RCC 7860 (cell line): ENCODE measurements around the gene NOTCH4.
"Not testable (repeated sequence)": the region's sequence is repeated elsewhere in the genome, so short reads cannot be mapped to it uniquely, and the experiment has no call there.

Source experiments
- DNase-seq: peaks from one replicate; pipeline ENCODE4 v3.0.0-alpha.2; 2015; ENCODE audit warnings: low spot score
- FAIRE-seq: peaks from 2 replicates; lab custom pipeline; 2012; peaks lifted over from hg19 to GRCh38; lab: Jason Lieb, UNC

NOTCH4 gene

GRCh38 chr6:32218167-32218566 is 5.7 kb downstream of the NOTCH4 start:
- no peak for DNase-seq
- no peak for FAIRE-seq

GRCh38 chr6:32216998-32217397 is 6.9 kb downstream of the NOTCH4 start:
- DNase-seq (no peak), FAIRE-seq (no peak)

- DNase-seq, result no peak
- FAIRE-seq, result no peak
Measured at GRCh38 chr6:32216285-32216684, 7.6 kb downstream of the NOTCH4 start.

- FAIRE-seq (no peak), DNase-seq (no peak)
Measured at GRCh38 chr6:32215617-32216016, 8.2 kb downstream of the NOTCH4 start.

DNA sequence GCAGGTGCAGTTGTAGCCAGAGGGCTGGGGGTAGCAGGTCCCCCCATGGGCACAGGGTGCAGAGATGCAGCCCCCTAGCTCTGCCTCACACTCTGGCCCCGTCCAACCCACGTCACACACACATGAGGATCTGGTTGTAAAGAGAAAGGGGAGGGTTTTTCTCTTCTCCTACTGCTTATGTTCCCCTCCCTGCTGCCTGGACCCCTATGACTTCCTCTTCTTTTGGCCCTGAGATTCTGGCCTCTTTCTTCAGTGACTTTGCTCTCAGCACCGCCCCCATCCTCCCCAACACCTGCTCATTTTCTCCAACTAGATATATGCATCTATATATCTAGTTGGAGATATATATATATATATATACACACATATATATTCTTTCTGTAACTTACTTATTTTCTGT is 9.7 kb downstream of the NOTCH4 start:
- DNase-seq, result no peak
- no peak for FAIRE-seq

- DNase-seq (no peak), FAIRE-seq (no peak)
Measured at GRCh38 chr6:32213649-32214048, 10.2 kb downstream of the NOTCH4 start.

DNA sequence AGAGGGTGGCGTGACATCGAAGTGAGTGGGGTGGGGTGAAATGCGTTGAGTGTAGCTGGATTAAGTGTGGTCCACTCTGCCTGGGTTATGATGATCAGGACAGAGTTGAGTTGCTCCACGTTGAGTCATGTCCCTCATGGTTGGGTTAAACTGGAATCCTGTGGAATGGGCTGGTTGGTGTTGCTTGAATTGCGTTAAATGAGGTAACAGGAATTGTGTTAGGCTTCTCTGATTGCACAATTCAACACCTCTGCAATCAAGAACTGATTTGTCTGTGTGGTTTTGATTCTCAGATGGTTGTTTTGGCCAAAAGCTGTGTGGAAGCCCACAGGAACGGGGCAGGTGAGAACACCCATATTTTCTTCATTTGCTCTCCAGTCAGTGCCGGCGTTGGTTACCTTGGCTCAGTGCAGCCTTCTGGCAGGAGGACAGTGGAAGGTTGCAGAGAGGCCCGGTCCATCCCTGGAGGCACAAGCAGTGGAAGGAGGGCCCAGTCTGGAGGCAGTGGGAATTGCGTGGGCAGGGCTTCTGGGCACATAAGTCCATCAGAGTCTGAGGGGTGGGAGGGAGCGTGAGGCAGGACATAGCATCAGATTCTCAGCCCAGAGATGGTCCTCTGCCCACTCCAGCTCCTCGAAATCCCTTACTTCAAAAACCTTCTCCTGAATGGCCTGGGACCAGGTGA is 11.6 kb downstream of the NOTCH4 start:
- FAIRE-seq (no peak), DNase-seq (no peak)

DNA sequence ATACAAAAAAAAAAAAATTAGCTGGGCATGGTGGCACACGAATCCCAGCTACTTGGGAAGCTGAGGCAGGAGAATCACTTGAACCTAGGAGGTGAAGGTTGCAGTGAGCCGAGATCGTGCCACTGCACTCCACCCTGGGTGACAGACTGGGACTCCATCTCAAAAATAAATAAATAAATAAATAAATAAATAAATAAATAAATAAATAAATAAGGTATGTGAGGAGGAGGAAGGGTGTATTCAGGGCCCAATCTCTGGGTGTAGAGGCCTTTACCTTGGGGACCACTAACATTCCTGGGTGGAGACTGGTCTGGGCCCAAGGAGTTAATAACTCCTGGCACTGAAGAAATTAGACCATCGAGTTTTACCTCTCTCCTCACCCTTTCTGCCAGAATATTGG is 12.4 kb downstream of the NOTCH4 start:
- FAIRE-seq, DNase-seq: not testable (repeated sequence)

- FAIRE-seq, result no peak
- DNase-seq, result no peak
Measured at GRCh38 chr6:32210191-32210601, 13.7 kb downstream of the NOTCH4 start.

DNA sequence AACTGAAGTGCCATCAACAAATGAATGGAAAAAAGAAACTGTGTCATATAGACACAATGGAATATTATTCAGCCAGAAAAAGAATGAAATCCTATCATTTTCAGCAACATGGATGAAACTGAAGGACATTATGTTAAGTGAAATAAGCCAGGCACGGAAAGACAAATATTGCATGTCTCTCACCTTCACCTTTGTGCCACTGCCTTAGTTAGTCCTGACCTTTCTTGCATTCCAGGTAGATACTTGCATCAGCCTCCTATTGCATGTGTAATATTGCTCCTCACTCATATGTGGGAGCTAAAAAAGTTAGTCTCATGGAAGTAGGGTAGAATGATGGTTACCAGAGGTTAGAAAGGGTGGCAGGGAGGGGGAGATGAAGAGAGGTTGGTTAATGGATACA is 14.9 kb downstream of the NOTCH4 start:
- DNase-seq (no peak), FAIRE-seq (no peak)

- DNase-seq (no peak), FAIRE-seq (no peak)
Measured at GRCh38 chr6:32204268-32204715, 19.6 kb downstream of the NOTCH4 start.

GRCh38 chr6:32203426-32204267 is 20.2 kb downstream of the NOTCH4 start:
- no peak for FAIRE-seq

GRCh38 chr6:32202186-32202585 is 21.7 kb downstream of the NOTCH4 start:
- DNase-seq, result no peak
- no peak for FAIRE-seq

More at GRCh38 chr6:32203426-32204267, 20.2 kb downstream of the NOTCH4 start:
- no peak for DNase-seq

DNA sequence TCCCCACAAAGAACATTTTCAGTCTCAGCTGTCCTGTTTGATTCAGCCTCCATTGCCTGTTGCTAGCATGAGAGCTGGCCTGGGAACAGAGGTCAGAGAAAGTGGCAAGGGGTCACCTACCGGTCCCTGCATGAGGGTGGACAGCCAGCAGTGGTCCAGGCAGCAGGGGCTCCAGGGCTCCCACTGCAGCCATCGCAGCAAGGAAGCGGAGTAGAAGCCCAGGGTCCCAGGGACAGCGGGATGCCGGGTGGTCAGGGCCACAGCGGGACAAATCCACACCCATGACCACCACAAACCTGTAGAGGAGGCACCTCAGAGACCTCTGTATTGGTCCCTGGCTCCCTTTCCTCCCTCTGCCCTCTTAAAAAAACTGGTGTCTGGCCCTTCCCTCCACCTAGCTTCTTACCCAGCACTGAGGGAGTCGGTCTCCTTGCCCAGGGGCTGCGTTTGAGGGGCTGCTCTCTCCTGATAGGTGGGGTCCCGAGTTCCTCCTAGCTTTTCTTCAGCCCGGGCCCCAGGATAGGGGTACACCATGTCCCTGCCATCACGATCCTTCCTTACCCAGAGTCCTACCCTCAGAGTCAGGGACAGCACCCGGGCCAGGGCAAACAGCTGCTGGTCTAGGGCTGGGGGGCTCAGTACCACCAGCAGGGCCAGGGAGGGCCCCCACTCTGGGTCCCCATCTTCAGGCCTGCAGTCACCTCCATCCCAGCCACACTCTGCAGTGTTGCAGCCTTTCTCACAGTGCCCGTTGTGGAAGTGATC is 23.0 kb downstream of the NOTCH4 start:
- no peak for DNase-seq
- no peak for FAIRE-seq

DNA sequence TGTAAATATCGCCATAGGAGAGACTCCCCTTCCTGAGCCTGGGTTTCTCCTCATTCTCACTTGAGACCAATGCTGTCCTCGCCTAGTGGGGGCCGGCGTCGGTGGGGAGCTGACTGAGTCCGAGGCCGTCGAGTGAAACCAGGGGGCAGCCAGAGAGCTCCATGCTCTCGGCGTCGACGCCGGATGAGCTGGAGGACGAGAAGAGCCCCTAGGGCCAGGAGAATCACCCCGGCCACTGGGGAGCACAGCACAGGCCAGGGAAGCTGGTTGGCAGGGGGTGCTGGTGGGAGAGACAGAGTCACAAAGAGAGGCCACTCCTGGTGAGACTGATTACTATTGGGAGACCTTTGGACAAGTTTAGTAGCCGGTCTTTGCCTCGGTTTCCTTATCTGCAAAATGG is 25.0 kb downstream of the NOTCH4 start:
- DNase-seq, result no peak
- no peak for FAIRE-seq

DNA sequence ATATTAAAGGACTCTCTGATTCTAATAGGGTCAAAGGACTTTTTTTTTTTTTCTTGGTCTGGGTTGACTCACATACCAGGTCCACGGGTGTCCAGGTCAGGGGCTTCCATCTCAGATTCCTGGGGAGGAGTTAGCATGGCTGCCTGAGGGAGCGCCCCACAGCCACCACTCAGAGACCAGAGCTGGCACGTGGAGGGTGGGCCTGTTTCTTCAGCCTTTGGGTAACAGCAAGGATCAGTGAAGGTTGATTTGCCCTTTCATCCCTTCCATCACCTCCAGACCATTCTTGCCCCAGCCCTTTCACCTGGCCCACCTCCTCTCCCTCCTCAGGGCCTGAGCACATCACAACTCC is 25.5 kb downstream of the NOTCH4 start:
- FAIRE-seq (no peak), DNase-seq (no peak)

DNA sequence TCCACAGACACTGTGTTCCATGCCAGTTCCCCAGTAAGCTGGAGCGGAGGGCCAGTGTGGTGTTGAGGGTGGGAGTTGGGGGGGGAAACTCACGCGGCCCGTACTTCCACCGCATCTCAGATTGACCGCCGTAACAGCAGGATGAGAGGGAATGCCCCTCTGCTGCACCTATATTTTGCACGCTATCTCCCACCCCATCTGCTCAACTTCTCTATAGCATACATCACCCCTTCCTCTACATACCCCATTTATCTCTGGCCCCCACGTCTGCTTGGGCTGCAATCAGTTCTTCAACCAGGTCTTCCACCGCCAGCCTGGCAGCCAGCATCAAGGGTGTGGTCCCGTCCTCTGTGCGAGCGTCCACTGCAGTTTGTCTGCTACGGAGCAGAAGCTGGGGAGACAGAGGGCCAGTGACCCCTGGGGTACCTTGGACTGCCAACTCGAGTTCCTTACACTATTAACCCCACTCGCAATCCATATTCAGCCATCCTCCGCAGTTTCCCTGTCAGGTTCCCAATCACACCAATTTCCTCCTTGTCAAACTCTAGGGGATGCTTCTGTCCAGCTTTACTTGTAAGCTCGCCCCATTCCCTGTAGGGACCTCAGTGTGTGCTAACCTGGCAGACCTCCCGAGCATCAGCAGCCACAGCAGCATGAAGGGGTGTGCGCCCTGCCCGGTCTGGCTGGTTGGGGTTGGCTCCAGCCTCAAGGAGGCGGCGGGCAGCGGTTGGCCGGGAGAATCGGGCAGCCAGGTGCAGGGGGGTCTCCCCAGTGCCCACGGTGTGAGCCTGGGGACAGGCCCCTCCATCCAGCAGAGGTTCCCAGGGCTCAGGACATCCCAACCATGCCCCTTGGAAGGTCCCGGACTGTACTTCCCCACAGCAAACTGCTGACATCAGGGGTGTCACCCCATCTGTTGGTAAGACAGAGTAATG is 26.9 kb downstream of the NOTCH4 start:
- DNase-seq, result no peak
- FAIRE-seq, result no peak

GRCh38 chr6:32195902-32196681 is 27.8 kb downstream of the NOTCH4 start:
- DNase-seq, result peak; percentile 52
- no peak for FAIRE-seq

GRCh38 chr6:32195652-32195901 is 28.3 kb downstream of the NOTCH4 start:
- peak; percentile 97 for DNase-seq
- peak; percentile 80 for FAIRE-seq
